T follicular helper cell (primary cell): ENCODE results near the gene VGLL3.
"Not testable (repeated sequence)": the region's sequence is repeated elsewhere in the genome, so short reads cannot be mapped to it uniquely, and the experiment has no call there.

Experiments
- DNase-seq: peaks from one replicate; pipeline ENCODE4 v3.0.0-alpha.2; 2020; ENCODE audit warnings: low read depth

Gene VGLL3

GRCh38 chr3:86989611-86990010 lies 1.3 kb downstream of the VGLL3 start:
- no peak for DNase-seq

GRCh38 chr3:86989006-86989405 lies 1.9 kb downstream of the VGLL3 start:
- no peak for DNase-seq

- DNase-seq, result no peak
These were observed 2.7 kb downstream of the VGLL3 start for GRCh38 chr3:86988235-86988634.

GRCh38 chr3:86987421-86987715 lies 3.6 kb downstream of the VGLL3 start:
- no peak for DNase-seq

GRCh38 chr3:86986671-86987420 lies 4.1 kb downstream of the VGLL3 start:
- no peak for DNase-seq

- DNase-seq, result no peak
These were observed 5.6 kb downstream of the VGLL3 start for GRCh38 chr3:86985181-86985826.

GRCh38 chr3:86984271-86984670 lies 6.7 kb downstream of the VGLL3 start:
- DNase-seq, result no peak

GRCh38 chr3:86982883-86983282 lies 8.1 kb downstream of the VGLL3 start:
- DNase-seq, result no peak

- DNase-seq, result no peak
These were observed 12.8 kb downstream of the VGLL3 start for GRCh38 chr3:86978111-86978551.

- no peak for DNase-seq
These were observed 14.7 kb downstream of the VGLL3 start for GRCh38 chr3:86976219-86976618.

- DNase-seq, result not testable (repeated sequence)
These were observed 16.8 kb downstream of the VGLL3 start for GRCh38 chr3:86974177-86974576.

- DNase-seq, result no peak
These were observed 17.5 kb downstream of the VGLL3 start for GRCh38 chr3:86973440-86973839.

- no peak for DNase-seq
These were observed 21.3 kb downstream of the VGLL3 start for GRCh38 chr3:86969500-86970189.

GRCh38 chr3:86968244-86968932 lies 22.6 kb downstream of the VGLL3 start:
- no peak for DNase-seq

GRCh38 chr3:86967062-86967461 lies 23.9 kb downstream of the VGLL3 start:
- no peak for DNase-seq

- DNase-seq, result no peak
These were observed 25.8 kb downstream of the VGLL3 start for GRCh38 chr3:86965166-86965565.

- DNase-seq, result no peak
These were observed 27.3 kb downstream of the VGLL3 start for GRCh38 chr3:86963611-86964010.

- no peak for DNase-seq
These were observed 29.7 kb downstream of the VGLL3 start for GRCh38 chr3:86961297-86961696.

GRCh38 chr3:86960550-86960949 lies 30.4 kb downstream of the VGLL3 start:
- no peak for DNase-seq

- DNase-seq, result no peak
These were observed 32.4 kb downstream of the VGLL3 start for GRCh38 chr3:86958534-86958933.

GRCh38 chr3:86954747-86955146 lies 36.2 kb downstream of the VGLL3 start:
- no peak for DNase-seq

- no peak for DNase-seq
These were observed 36.7 kb downstream of the VGLL3 start for GRCh38 chr3:86954226-86954625.

- DNase-seq, result no peak
These were observed 39.6 kb downstream of the VGLL3 start for GRCh38 chr3:86951322-86951721.
